BJ (cell line): ENCODE data around the gene PIN1. TPM values are rescaled to one million over a fixed set of nuclear protein-coding genes. Genes with fewer than 3 reads are reported as not detected.

Experiments used
- CTCF ChIA-PET: fragments of 350-600 bp; formaldehyde crosslinking; extraction: SDS; loops from one replicate; lab custom pipeline; 2021; ENCODE audit warnings: antibody characterized with exemption, inconsistent platforms; lab: Yijun Ruan, JAX
- POLR2A ChIA-PET: fragments of 300-600 bp; sonication (Branson Sonifier 250); formaldehyde crosslinking; extraction: SDS; loops from one replicate; lab custom pipeline; 2021; ENCODE audit warnings: antibody characterized with exemption; lab: Charles Lee
- DNase-seq: peaks from one replicate; pipeline ENCODE4 v3.0.0-alpha.2; 2011; ENCODE audit warnings: low read depth
- H3K27me3 ChIP-seq: 2 replicates; pipeline ENCODE4 v1.6.0; 2011; ENCODE audit warnings: low read length; ENCODE audit not compliant: control insufficient read depth, insufficient read depth
- H3K36me3 ChIP-seq: 2 replicates; pipeline ENCODE4 v1.5.1; 2011; ENCODE audit warnings: low read length; ENCODE audit not compliant: control insufficient read depth, insufficient read depth
- H3K4me3 ChIP-seq: 2 replicates; pipeline ENCODE4 v1.5.1; 2011; ENCODE audit warnings: low read depth, mild to moderate bottlenecking, control low read depth, low read length
- CTCF ChIP-seq: IDR thresholded peaks from 2 replicates; pipeline ENCODE4 v1.5.1; 2011; ENCODE audit warnings: low read depth, mild to moderate bottlenecking, control low read depth, inconsistent platforms, low read length, moderate library complexity; ENCODE audit not compliant: insufficient read depth
- polyA plus RNA-seq: library from polyadenylated mRNA; depleted of rRNA; stranded (reverse); fragments of >200 nt; gene quantifications from 2 replicates; pipeline ENCODE4 v1.2.3, GENCODE V29; 2011

The PIN1 gene
- polyA plus RNA-seq, 1 experiment: 89.6 TPM

DNA sequence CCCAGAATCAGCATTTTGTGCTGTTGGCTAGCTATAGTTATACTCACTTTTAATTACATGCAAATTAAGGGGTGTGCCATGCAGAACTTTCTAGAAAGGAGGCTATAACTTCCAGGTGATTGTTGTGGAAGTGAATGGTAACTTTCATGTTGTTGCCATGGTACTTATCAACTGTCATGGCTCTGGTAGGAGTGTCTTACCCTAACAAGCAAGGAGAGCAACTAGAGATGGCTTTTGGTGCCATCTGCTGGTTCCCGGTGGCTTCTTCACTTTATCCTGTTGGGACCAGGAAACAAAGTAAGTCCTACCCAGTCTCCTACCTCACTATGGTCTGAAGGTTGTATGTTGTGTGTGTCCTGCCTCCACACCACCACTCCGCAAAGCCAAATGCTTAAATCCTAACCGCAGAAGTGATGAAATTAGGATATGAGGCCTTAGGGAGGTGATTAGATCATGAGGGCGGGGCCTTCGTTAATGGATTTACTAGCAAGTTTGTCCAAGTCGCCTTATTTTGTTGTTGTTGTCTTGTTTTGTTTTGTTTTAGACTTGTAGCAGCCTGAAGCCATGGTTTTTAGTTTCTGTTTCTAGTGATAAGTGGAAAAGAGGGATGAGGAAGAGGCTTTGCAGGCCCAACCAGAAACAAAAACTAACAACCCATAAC is 38.9 kb upstream of the PIN1 start:
- DNase-seq: peak; percentile 69
- ChIA-PET CTCF (interaction anchor here (0.6 to 3.0 kb wide), 7 partner anchors 17 to 591 kb away, joined by 3 to 21 read pairs (median 5); partner anchors contain the start of gene FBXL12), POLR2A (no interaction called here)

GRCh38 chr19:9797871-9798270 is 37.2 kb upstream of the PIN1 start:
- ChIA-PET POLR2A (no interaction called here), CTCF (interaction anchor here (1.0 to 3.0 kb wide), 5 partner anchors 9 to 592 kb away, joined by 4 to 21 read pairs (median 11); partner anchors contain the start of gene FBXL12)
- no peaks in the 10 kb centered on the region for H3K36me3 ChIP-seq
- no peaks in the 10 kb centered on the region for H3K27me3 ChIP-seq
- no peak for DNase-seq
- no peak for TF ChIP-seq CTCF
- no peak overlapping the region for H3K4me3 ChIP-seq

More for the DNA sequence above, 38.9 kb upstream of the PIN1 start:
- H3K4me3 ChIP-seq: no peak overlapping the region
- H3K27me3 ChIP-seq: no peaks in the 10 kb centered on the region
- no peaks in the 10 kb centered on the region for H3K36me3 ChIP-seq
- TF ChIP-seq CTCF: peak; percentile 80

- Histone ChIP-seq H3K27me3 (no peaks in the 10 kb centered on the region), H3K36me3 (no peaks in the 10 kb centered on the region), H3K4me3 (no peak overlapping the region)
- no peak for DNase-seq
- no peak for TF ChIP-seq CTCF
- ChIA-PET POLR2A (no interaction called here), CTCF (interaction anchor here (0.9 to 2.5 kb wide), 4 partner anchors 7 to 594 kb away, joined by 3 to 11 read pairs (median 5); no protein-coding TSS in a partner anchor)
Measured at GRCh38 chr19:9799162-9799561, 36.0 kb upstream of the PIN1 start.

DNA sequence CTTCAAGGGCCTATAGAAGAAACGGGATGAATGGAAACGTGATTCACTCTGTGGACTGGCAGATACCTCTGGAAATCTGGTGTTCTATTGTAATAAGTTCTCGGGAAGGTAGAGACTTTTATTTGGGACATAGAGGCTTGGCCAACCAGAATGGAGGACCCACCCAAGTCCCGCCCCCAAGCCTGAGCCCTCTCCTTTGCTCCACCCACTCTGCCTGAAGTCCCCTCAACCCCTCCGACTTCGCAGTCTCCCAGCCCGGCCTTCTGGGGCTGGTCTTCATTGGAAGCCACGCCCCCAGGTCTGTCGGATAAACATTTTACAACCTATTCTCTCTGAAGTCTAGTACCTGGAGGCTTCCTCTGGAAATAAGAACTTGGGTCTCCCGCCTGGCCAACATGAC is 33.1 kb upstream of the PIN1 start:
- ChIA-PET CTCF (no interaction called here), POLR2A (no interaction called here)
- no peak for TF ChIP-seq CTCF
- Histone ChIP-seq H3K27me3 (no peaks in the 10 kb centered on the region), H3K36me3 (peaks cover 2% of the 10 kb centered on the region; the same call in 1 of the 2 replicates), H3K4me3 (no peak overlapping the region)
- DNase-seq: no peak

- TF ChIP-seq CTCF: no peak
- POLR2A ChIA-PET: no interaction called here
- no peak for DNase-seq
- Histone ChIP-seq H3K36me3 (peaks cover 26% of the 10 kb centered on the region), H3K4me3 (no peak overlapping the region), H3K27me3 (no peaks in the 10 kb centered on the region)
- CTCF ChIA-PET: interaction anchor here (2.4 kb wide), 1 partner anchor 9 kb away, joined by 11 read pairs; no protein-coding TSS in a partner anchor
Measured at GRCh38 chr19:9806803-9807202, 28.3 kb upstream of the PIN1 start.
